SK-N-SH (cell line): ENCODE data around the gene NETO2. TPM values are rescaled to one million over a fixed set of nuclear protein-coding genes. Genes with fewer than 3 reads are reported as not detected.

Source experiments
- CTCF ChIA-PET: fragments of 300-600, 350-600 bp; formaldehyde crosslinking; extraction: SDS; loops from one replicate; lab custom pipeline; 2021; lab: Yijun Ruan, JAX
- POLR2A ChIA-PET: fragments of 350-600 bp; sonication (Branson Sonifier 250); formaldehyde crosslinking; extraction: SDS; loops from one replicate; lab custom pipeline; 2020; ENCODE audit warnings: antibody characterized with exemption, inconsistent platforms; lab: Yijun Ruan, JAX
- DNase-seq: peaks from one replicate; pipeline ENCODE4 v3.0.0; 2012
- H2AFZ ChIP-seq: fragments of 200-600 bp; sonication (generic); 2 replicates; pipeline ENCODE4 v1.8.1; 2016; ENCODE audit warnings: antibody characterized with exemption, mild to moderate bottlenecking, low read depth
- H3F3A ChIP-seq: fragments of 200-600 bp; sonication (generic); replicated peaks from 2 replicates; pipeline ENCODE3; 2016; ENCODE audit warnings: antibody characterized with exemption, mild to moderate bottlenecking; ENCODE audit not compliant: insufficient read depth
- H3K27ac ChIP-seq, 2 experiments: fragments of 200-500 bp in 1 of 2; fragments of 200-600 bp in 1 of 2; sonication (Bioruptor generic) in 1 of 2; sonication (generic), shearing (Covaris generic) in 1 of 2; 2 replicates each; pipeline versions ENCODE4 v1.5.1 to v1.6.1; 2014 to 2016; ENCODE audit warnings: low read depth in 2 of 2, inconsistent platforms in 1 of 2, low read length in 1 of 2, mild to moderate bottlenecking in 1 of 2, mixed read lengths in 1 of 2
- H3K27me3 ChIP-seq: fragments of 200-600 bp; sonication (generic), shearing (Covaris generic); 2 replicates; pipeline ENCODE4 v1.6.1; 2016; ENCODE audit warnings: mixed run types; ENCODE audit not compliant: insufficient read depth
- H3K36me3 ChIP-seq, 2 experiments: fragments of 200-500 bp in 1 of 2; fragments of 200-600 bp in 1 of 2; sonication (Bioruptor generic) in 1 of 2; sonication (generic) in 1 of 2; replicated peaks in 1 of 2; 2 replicates each; pipeline versions ENCODE3 to v1.5.1; 2014 to 2016; ENCODE audit warnings: low read length in 1 of 2, mild to moderate bottlenecking in 1 of 2; ENCODE audit not compliant: insufficient read depth in 2 of 2, control insufficient read depth in 1 of 2
- H3K4me1 ChIP-seq, 2 experiments: fragments of 200-500 bp in 1 of 2; fragments of 200-600 bp in 1 of 2; sonication (Bioruptor generic) in 1 of 2; sonication (generic), shearing (Covaris generic) in 1 of 2; 2 replicates each; pipeline versions ENCODE4 v1.5.1 to v1.6.1; 2014 to 2016; ENCODE audit warnings: low read depth in 1 of 2, low read length in 1 of 2, mixed run types in 1 of 2; ENCODE audit not compliant: insufficient read depth in 2 of 2, control insufficient read depth in 1 of 2
- H3K4me2 ChIP-seq: fragments of 200-600 bp; sonication (generic), shearing (Covaris generic); 2 replicates; pipeline ENCODE4 v1.6.1; 2017; ENCODE audit warnings: mixed run types
- H3K4me3 ChIP-seq, 2 experiments: fragments of 200-500 bp in 1 of 2; fragments of 200-600 bp in 1 of 2; sonication (Bioruptor generic) in 1 of 2; sonication (generic), shearing (Covaris generic) in 1 of 2; 2 replicates each; pipeline versions ENCODE4 v1.5.1 to v1.8.1; 2014 to 2016; ENCODE audit warnings: low read depth in 2 of 2, inconsistent platforms in 1 of 2, low read length in 1 of 2, mild to moderate bottlenecking in 1 of 2, mixed read lengths in 1 of 2, moderate library complexity in 1 of 2
- H3K79me2 ChIP-seq: fragments of 200-600 bp; sonication (generic); 2 replicates; pipeline ENCODE4 v1.8.1; 2017; ENCODE audit warnings: mild to moderate bottlenecking; ENCODE audit not compliant: insufficient read depth
- H3K9ac ChIP-seq: fragments of 200-600 bp; sonication (generic); 2 replicates; pipeline ENCODE4 v1.6.1; 2017; ENCODE audit warnings: mixed run types
- H3K9me2 ChIP-seq: fragments of 200-600 bp; sonication (generic); 2 replicates; pipeline ENCODE4 v1.6.1; 2017; ENCODE audit warnings: mixed run types
- H3K9me3 ChIP-seq: fragments of 200-600 bp; sonication (generic); 2 replicates; pipeline ENCODE4 v1.6.1; 2017; ENCODE audit warnings: mixed run types, mild to moderate bottlenecking, moderate library complexity
- H4K20me1 ChIP-seq: fragments of 200-600 bp; sonication (generic); 2 replicates; pipeline ENCODE4 v1.6.1; 2017; ENCODE audit warnings: mild to moderate bottlenecking, mixed run types; ENCODE audit not compliant: insufficient read depth
- CHD2 ChIP-seq: fragments of 150-350 bp; IDR thresholded peaks from 2 replicates; pipeline ENCODE4 v1.6.1; 2018; ENCODE audit warnings: low read length; ENCODE audit not compliant: partially characterized antibody
- ELF1 ChIP-seq: IDR thresholded peaks from 2 replicates; pipeline ENCODE4 v1.4.0; 2012
- EZH2phosphoT487 ChIP-seq: fragments of 200-600 bp; sonication (generic); IDR thresholded peaks from 2 replicates; pipeline ENCODE4 v1.6.1; 2017; ENCODE audit warnings: low read depth, mixed run types, mild to moderate bottlenecking, antibody characterized with exemption, moderate library complexity, borderline replicate concordance
- FOXJ3 ChIP-seq: sonication (generic); formaldehyde crosslinking; IDR thresholded peaks from 2 replicates; pipeline ENCODE4 v1.5.1; 2020; ENCODE audit warnings: mild to moderate bottlenecking, missing genetic modification reagents
- GABPA ChIP-seq: IDR thresholded peaks from 2 replicates; pipeline ENCODE4 v1.4.0; 2012; ENCODE audit warnings: low read depth, mild to moderate bottlenecking
- GATA2 ChIP-seq: sonication (generic); formaldehyde crosslinking; IDR thresholded peaks from 2 replicates; pipeline ENCODE4 v1.5.0; 2020; ENCODE audit warnings: mild to moderate bottlenecking, missing genetic modification reagents
- JUND ChIP-seq: IDR thresholded peaks from 2 replicates; pipeline ENCODE4 v1.4.0; 2012
- MAX ChIP-seq: IDR thresholded peaks from 2 replicates; pipeline ENCODE4 v1.4.0; 2012; ENCODE audit warnings: low read depth
- MXI1 ChIP-seq: IDR thresholded peaks from 2 replicates; pipeline ENCODE4 v1.6.1; 2012; ENCODE audit warnings: mild to moderate bottlenecking, low read depth, low read length, improper control_type of control experiment
- NFIC ChIP-seq: IDR thresholded peaks from 2 replicates; pipeline ENCODE4 v1.4.0; 2012; ENCODE audit warnings: borderline replicate concordance
- POLR2AphosphoS5 ChIP-seq: IDR thresholded peaks from 2 replicates; pipeline ENCODE4 v1.6.1; 2012; ENCODE audit warnings: low read depth, low read length
- RAD21 ChIP-seq: IDR thresholded peaks from 2 replicates; pipeline ENCODE4 v1.6.1; 2012; ENCODE audit warnings: mild to moderate bottlenecking, low read length
- SIN3A ChIP-seq: IDR thresholded peaks from 2 replicates; pipeline ENCODE4 v1.6.1; 2012; ENCODE audit warnings: low read depth, mild to moderate bottlenecking, low read length, moderate library complexity, borderline replicate concordance
- TCF12 ChIP-seq: IDR thresholded peaks from 2 replicates; pipeline ENCODE4 v1.4.0; 2012
- TEAD4 ChIP-seq: IDR thresholded peaks from 2 replicates; pipeline ENCODE4 v1.4.0; 2012; ENCODE audit warnings: mild to moderate bottlenecking, borderline replicate concordance; ENCODE audit not compliant: insufficient read depth
- YY1 ChIP-seq: IDR thresholded peaks from 2 replicates; pipeline ENCODE4 v1.4.0; 2012; ENCODE audit warnings: low read depth, mild to moderate bottlenecking
- ZBTB33 ChIP-seq: IDR thresholded peaks from 2 replicates; pipeline ENCODE4 v1.4.0; 2012; ENCODE audit warnings: low read depth, borderline replicate concordance
- WGBS: methylation state at CpG from one replicate; pipeline ENCODE4 v1.1.6; 2017; ENCODE audit warnings: low lambda C conversion rate; 5-methylcytosine and 5-hydroxymethylcytosine counted together
- polyA plus RNA-seq, 3 experiments: library from polyadenylated mRNA; depleted of rRNA; stranded (reverse); fragments of >200 nt; gene quantifications; 2 replicates each; pipeline ENCODE4 v1.2.3, GENCODE V29; 2012
- TF ChIP-seq, protein P1 (sequence below): fragments of 150-350 bp; IDR thresholded peaks from 2 replicates; pipeline ENCODE4 v1.6.1; 2017; ENCODE audit warnings: antibody characterized with exemption, low read length, low read depth, borderline replicate concordance
- TF ChIP-seq, protein P2 (sequence below): fragments of 150-350 bp; IDR thresholded peaks from 2 replicates; pipeline ENCODE4 v1.6.1; 2016; ENCODE audit warnings: mild to moderate bottlenecking, low read depth, low read length
- TF ChIP-seq, protein P3 (sequence below): IDR thresholded peaks from 2 replicates; pipeline ENCODE4; 2012

The NETO2 gene
- polyA plus RNA-seq, 1 of the 3 experiments (the other 2 are of a cell fraction), result 48.8 TPM

DNA sequence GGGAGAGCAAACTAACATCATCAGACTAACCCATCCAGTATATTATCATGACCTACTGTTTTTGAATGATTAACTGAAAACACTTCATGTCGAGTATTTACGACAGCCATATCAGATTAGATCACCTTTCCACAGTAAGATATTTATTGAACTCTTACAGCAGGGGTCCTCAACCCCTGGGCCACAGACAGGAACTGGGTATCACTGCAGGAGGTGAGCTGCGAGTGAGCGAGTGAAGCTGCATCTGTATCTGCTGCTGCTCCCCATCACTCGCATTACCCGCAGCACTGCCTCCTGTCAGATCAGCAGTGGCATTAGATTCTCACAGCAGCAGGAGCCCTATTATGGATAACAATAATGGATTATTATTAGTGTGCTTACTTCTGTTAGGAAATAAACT, 59.5 kb downstream of the NETO2 start:
- TF ChIP-seq CHD2, result no peak
- TF ChIP-seq MXI1, result no peak
- TF ChIP-seq RAD21, result no peak
- no peak for TF ChIP-seq JUND
- no peak for TF ChIP-seq MAX
- no peak for TF ChIP-seq ELF1
- TF ChIP-seq YY1, result no peak
- TF ChIP-seq, protein P1, sequence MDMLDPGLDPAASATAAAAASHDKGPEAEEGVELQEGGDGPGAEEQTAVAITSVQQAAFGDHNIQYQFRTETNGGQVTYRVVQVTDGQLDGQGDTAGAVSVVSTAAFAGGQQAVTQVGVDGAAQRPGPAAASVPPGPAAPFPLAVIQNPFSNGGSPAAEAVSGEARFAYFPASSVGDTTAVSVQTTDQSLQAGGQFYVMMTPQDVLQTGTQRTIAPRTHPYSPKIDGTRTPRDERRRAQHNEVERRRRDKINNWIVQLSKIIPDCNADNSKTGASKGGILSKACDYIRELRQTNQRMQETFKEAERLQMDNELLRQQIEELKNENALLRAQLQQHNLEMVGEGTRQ, result no peak
- TF ChIP-seq FOXJ3 (CRISPR knock-in tag), result no peak
- TF ChIP-seq, protein P2, sequence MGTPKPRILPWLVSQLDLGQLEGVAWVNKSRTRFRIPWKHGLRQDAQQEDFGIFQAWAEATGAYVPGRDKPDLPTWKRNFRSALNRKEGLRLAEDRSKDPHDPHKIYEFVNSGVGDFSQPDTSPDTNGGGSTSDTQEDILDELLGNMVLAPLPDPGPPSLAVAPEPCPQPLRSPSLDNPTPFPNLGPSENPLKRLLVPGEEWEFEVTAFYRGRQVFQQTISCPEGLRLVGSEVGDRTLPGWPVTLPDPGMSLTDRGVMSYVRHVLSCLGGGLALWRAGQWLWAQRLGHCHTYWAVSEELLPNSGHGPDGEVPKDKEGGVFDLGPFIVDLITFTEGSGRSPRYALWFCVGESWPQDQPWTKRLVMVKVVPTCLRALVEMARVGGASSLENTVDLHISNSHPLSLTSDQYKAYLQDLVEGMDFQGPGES, result no peak
- TF ChIP-seq GABPA, result no peak
- TF ChIP-seq POLR2AphosphoS5, result no peak
- TF ChIP-seq NFIC, result no peak
- no peak for TF ChIP-seq SIN3A
- TF ChIP-seq EZH2phosphoT487, result no peak
- no peak for TF ChIP-seq GATA2
- Histone ChIP-seq H3K27me3 (no peaks in the 10 kb centered on the region), H4K20me1 (no peaks in the 10 kb centered on the region), H3K9me2 (no peaks in the 10 kb centered on the region), H3K4me2 (no peak overlapping the region), H3K9me3 (no peaks in the 10 kb centered on the region), H3K79me2 (no peaks in the 10 kb centered on the region), H3K4me1 (no peaks in the 10 kb centered on the region), H3F3A (no peaks in the 10 kb centered on the region), H3K9ac (no peak overlapping the region), H3K27ac (no peak overlapping the region), H3K36me3 (peaks cover 26 to 30% of the 10 kb centered on the region in 2 experiments), H2AFZ (no peak overlapping the region), H3K4me3 (no peak overlapping the region)
- WGBS, result 95% methylated on average over 6 of the region's 6 CpGs
- ChIA-PET POLR2A (no interaction called here), CTCF (no interaction called here)
- no peak for DNase-seq

DNA sequence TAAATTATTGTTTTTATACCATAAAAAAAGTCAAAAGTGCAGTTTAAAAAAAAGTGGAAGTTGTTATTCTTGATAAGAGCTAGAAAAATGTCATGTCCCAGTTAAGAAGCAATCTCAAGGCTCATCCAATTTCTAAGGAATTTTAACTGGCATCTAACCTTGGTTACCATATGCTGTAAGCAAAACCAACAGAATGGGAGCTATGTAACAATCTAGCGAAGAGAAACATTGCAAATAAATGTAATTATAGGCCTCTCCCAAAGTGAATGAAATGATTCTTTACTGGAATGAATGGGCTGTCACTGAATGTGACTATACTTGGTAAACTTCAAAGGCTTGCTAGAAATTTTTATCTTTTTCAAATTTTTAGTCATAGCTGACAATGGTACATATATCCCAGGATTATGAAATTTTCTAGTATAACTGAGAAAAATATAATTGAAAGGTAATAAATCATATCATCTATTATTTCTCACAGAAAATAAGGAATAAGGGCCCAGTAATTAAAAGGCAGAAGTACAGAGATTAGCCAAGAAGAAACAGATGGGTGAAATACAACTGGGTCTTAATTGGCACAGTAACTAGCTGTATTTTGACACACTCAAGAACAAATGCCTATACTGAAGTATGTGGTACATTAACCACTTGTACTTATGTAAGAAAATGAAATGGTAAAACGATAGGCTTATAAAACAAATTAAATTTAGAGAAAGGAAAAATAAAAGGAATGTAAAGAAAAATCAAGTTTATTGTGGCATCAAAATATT, 61.5 kb downstream of the NETO2 start:
- Histone ChIP-seq H3K27ac (no peak overlapping the region), H3K9me2 (no peaks in the 10 kb centered on the region), H2AFZ (no peak overlapping the region), H3K9ac (no peak overlapping the region), H3K9me3 (no peaks in the 10 kb centered on the region), H3K4me1 (no peaks in the 10 kb centered on the region), H3K4me2 (no peak overlapping the region), H3K27me3 (no peaks in the 10 kb centered on the region), H3F3A (no peaks in the 10 kb centered on the region), H3K4me3 (no peak overlapping the region), H4K20me1 (no peaks in the 10 kb centered on the region), H3K36me3 (peaks cover 23 to 24% of the 10 kb centered on the region in 2 experiments), H3K79me2 (no peaks in the 10 kb centered on the region)
- WGBS, result 96% methylated on average over 2 of the region's 2 CpGs
- ChIA-PET POLR2A (no interaction called here), CTCF (interaction anchor here (0.5 to 1.4 kb wide), 6 partner anchors 10 to 59 kb away, joined by 3 to 4 read pairs (median 3); no protein-coding TSS in a partner anchor)
- no peak for DNase-seq
- TF ChIP-seq NFIC, result no peak
- TF ChIP-seq ZBTB33, result no peak
- no peak for TF ChIP-seq YY1
- TF ChIP-seq GABPA, result no peak
- TF ChIP-seq, protein P3, sequence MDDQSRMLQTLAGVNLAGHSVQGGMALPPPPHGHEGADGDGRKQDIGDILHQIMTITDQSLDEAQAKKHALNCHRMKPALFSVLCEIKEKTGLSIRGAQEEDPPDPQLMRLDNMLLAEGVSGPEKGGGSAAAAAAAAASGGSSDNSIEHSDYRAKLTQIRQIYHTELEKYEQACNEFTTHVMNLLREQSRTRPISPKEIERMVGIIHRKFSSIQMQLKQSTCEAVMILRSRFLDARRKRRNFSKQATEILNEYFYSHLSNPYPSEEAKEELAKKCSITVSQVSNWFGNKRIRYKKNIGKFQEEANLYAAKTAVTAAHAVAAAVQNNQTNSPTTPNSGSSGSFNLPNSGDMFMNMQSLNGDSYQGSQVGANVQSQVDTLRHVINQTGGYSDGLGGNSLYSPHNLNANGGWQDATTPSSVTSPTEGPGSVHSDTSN, result no peak
- TF ChIP-seq MAX, result no peak
- TF ChIP-seq TEAD4, result no peak
- no peak for TF ChIP-seq TCF12
- no peak for TF ChIP-seq SIN3A
